Measurements from ENCODE around the gene RAB28.

Gene RAB28

GRCh38 chr4:13484122-13484748 is at the start of gene RAB28:
TSS of gene RAB28 (minus strand) at chr4:13484340.
- peak; percentile 84 for DNase-seq

GRCh38 chr4:13531625-13531998 is 47.5 kb upstream of the RAB28 start:
- DNase-seq = no peak

GRCh38 chr4:13530823-13531624 is 46.9 kb upstream of the RAB28 start:
- DNase-seq = no peak

- no peak for DNase-seq
Measured at GRCh38 chr4:13529128-13529919, 45.2 kb upstream of the RAB28 start.

GRCh38 chr4:13528821-13529127 is 44.6 kb upstream of the RAB28 start:
- DNase-seq = no peak

GRCh38 chr4:13527981-13528820 is 44.1 kb upstream of the RAB28 start:
- DNase-seq = no peak

GRCh38 chr4:13527192-13527980 is 43.2 kb upstream of the RAB28 start:
- no peak for DNase-seq

- no peak for DNase-seq
Measured at GRCh38 chr4:13526658-13527057, 42.5 kb upstream of the RAB28 start.

GRCh38 chr4:13525606-13526281 is 41.6 kb upstream of the RAB28 start:
- DNase-seq = no peak

- no peak for DNase-seq
Measured at GRCh38 chr4:13524504-13525243, 40.5 kb upstream of the RAB28 start.

- no peak for DNase-seq
Measured at GRCh38 chr4:13523591-13524503, 39.7 kb upstream of the RAB28 start.

- DNase-seq = no peak
Measured at GRCh38 chr4:13523105-13523477, 39.0 kb upstream of the RAB28 start.

- no peak for DNase-seq
Measured at GRCh38 chr4:13522282-13523104, 38.4 kb upstream of the RAB28 start.

GRCh38 chr4:13521047-13521446 is 36.9 kb upstream of the RAB28 start:
- DNase-seq = no peak

- no peak for DNase-seq
Measured at GRCh38 chr4:13516315-13516860, 32.2 kb upstream of the RAB28 start.

GRCh38 chr4:13515268-13515667 is 31.1 kb upstream of the RAB28 start:
- DNase-seq = no peak

- DNase-seq = no peak
Measured at GRCh38 chr4:13514722-13515121, 30.6 kb upstream of the RAB28 start.

- no peak for DNase-seq
Measured at GRCh38 chr4:13511101-13511500, 27.0 kb upstream of the RAB28 start.

- DNase-seq = no peak
Measured at GRCh38 chr4:13509442-13509841, 25.3 kb upstream of the RAB28 start.

Measured in NCI-H2029 (cell line).